ENCODE data around the gene COP1. TPM values are rescaled to one million over a fixed set of nuclear protein-coding genes. Genes with fewer than 3 reads are reported as not detected.

Gene COP1
- total RNA-seq, 4 donors from 2014 or later, result 46.2 to 76.3 (median 50.5) TPM

- TF ChIP-seq POLR2A (IDR thresholded peaks at IDR 0.05), result no peak
- TF ChIP-seq CTCF (IDR thresholded peaks at IDR 0.05), result no peak
- intact Hi-C loops (cut with DNase I; ENCODE audit: low total_unique reads), result no loop called here
- H3K4me3 ChIP-seq (ENCODE audit: low read depth, poor library complexity, severe bottlenecking), result no peak overlapping the region
- WGBS, 2 donors, result 88 to 97% methylated on average over 1 of the region's 1 CpG
- DNase-seq (ENCODE audit: low spot score in 2 of 2), result no peak
These were observed 65.6 kb downstream of the COP1 start for GRCh38 chr1:176141449-176141848.

GRCh38 chr1:176136891-176137290 lies 70.2 kb downstream of the COP1 start:
- H3K4me3 ChIP-seq (ENCODE audit: low read depth, poor library complexity, severe bottlenecking), result no peak overlapping the region
- WGBS, 2 donors, result 87 to 90% methylated on average over 3 of the region's 3 CpGs
- TF ChIP-seq POLR2A (IDR thresholded peaks at IDR 0.05), result no peak
- no peak for TF ChIP-seq CTCF (IDR thresholded peaks at IDR 0.05)
- no peak for DNase-seq (ENCODE audit: low spot score in 2 of 2)
- intact Hi-C loops (cut with DNase I; ENCODE audit: low total_unique reads), result no loop called here

- WGBS, 2 donors, result 66 to 91% methylated on average over 2 of the region's 2 CpGs
- TF ChIP-seq CTCF (IDR thresholded peaks at IDR 0.05) (no peak), POLR2A (IDR thresholded peaks at IDR 0.05) (no peak)
These were observed 72.4 kb downstream of the COP1 start for GRCh38 chr1:176134666-176135065.

GRCh38 chr1:176122282-176122681 lies 84.8 kb downstream of the COP1 start:
- no peak for DNase-seq (ENCODE audit: low spot score in 2 of 2)
- H3K4me3 ChIP-seq (ENCODE audit: low read depth, poor library complexity, severe bottlenecking), result no peak overlapping the region
- TF ChIP-seq CTCF (IDR thresholded peaks at IDR 0.05) (no peak), POLR2A (IDR thresholded peaks at IDR 0.05) (no peak)
- intact Hi-C loops (cut with DNase I; ENCODE audit: low total_unique reads), result no loop called here
- 94 to 95% methylated on average over 4 of the region's 4 CpGs for WGBS, 2 donors

More at GRCh38 chr1:176134666-176135065, 72.4 kb downstream of the COP1 start:
- no peak for DNase-seq (ENCODE audit: low spot score in 2 of 2)
- intact Hi-C loops (cut with DNase I; ENCODE audit: low total_unique reads), result no loop called here
- H3K4me3 ChIP-seq (ENCODE audit: low read depth, poor library complexity, severe bottlenecking), result no peak overlapping the region

- 71 to 79% methylated on average over 1 of the region's 1 CpG for WGBS, 2 donors
- TF ChIP-seq CTCF (IDR thresholded peaks at IDR 0.05) (no peak), POLR2A (IDR thresholded peaks at IDR 0.05) (no peak)
- no peak overlapping the region for H3K4me3 ChIP-seq (ENCODE audit: low read depth, poor library complexity, severe bottlenecking)
These were observed 87.5 kb downstream of the COP1 start for GRCh38 chr1:176119549-176119948.

GRCh38 chr1:176118985-176119384 lies 88.1 kb downstream of the COP1 start:
- DNase-seq (ENCODE audit: low spot score in 2 of 2), result no peak
- no peak overlapping the region for H3K4me3 ChIP-seq (ENCODE audit: low read depth, poor library complexity, severe bottlenecking)
- TF ChIP-seq POLR2A (IDR thresholded peaks at IDR 0.05), result no peak
- intact Hi-C loops (cut with DNase I; ENCODE audit: low total_unique reads), result no loop called here

More at GRCh38 chr1:176119549-176119948, 87.5 kb downstream of the COP1 start:
- DNase-seq (ENCODE audit: low spot score in 2 of 2), result no peak
- intact Hi-C loops (cut with DNase I; ENCODE audit: low total_unique reads), result no loop called here
